KOPT-K1 (cell line): ENCODE measurements around the gene ITPKB.

Experiments
- H3K27ac ChIP-seq: fragments of 200-600 bp; sonication (generic); 2 replicates; pipeline ENCODE4 v1.5.1; 2016; ENCODE audit warnings: antibody characterized with exemption, mild to moderate bottlenecking, low read depth, low read length; ENCODE audit not compliant: poor library complexity, severe bottlenecking
- H3K36me3 ChIP-seq: fragments of 200-600 bp; sonication (generic); 2 replicates; pipeline ENCODE4 v1.5.1; 2017; ENCODE audit warnings: antibody characterized with exemption, mild to moderate bottlenecking, low read length, moderate library complexity; ENCODE audit not compliant: insufficient read depth
- H3K9me3 ChIP-seq: fragments of 200-600 bp; sonication (generic); 2 replicates; pipeline ENCODE4 v1.5.1; 2017; ENCODE audit warnings: antibody characterized with exemption, low read length, mild to moderate bottlenecking; ENCODE audit not compliant: insufficient read depth, poor library complexity, severe bottlenecking

ITPKB gene

DNA sequence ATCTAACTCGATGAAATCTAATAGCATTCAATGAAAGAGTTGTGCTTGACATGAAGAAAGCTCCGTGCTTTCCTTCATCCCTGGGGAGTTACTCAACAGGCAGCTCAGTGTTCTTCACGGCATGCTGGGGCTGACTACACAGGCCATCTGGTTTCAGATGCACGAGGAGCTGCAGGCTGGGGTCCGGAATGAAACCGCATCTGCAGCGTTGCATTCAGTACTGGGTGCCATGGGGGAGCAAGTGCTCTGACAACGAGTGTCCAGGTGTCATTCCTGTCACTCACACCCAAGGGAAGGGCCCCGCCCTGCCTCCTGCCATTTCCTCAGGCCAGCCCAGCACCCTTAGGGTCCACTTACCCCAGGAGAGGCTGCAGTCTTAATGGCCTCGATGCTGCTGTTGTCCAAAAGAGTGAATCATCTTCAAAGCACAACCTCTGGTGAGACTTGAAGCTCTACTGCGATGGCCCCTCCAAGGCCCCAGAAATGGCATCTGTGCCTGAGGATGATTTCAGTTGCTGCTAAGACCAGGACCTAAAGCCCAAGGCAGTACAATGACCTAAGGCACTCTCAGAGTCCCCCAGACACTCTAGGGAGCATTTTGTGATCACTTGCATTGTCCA, 129.1 kb downstream of the ITPKB start:
- Histone ChIP-seq H3K9me3 (no peaks in the 10 kb centered on the region), H3K36me3 (no peaks in the 10 kb centered on the region), H3K27ac (no peak overlapping the region)

DNA sequence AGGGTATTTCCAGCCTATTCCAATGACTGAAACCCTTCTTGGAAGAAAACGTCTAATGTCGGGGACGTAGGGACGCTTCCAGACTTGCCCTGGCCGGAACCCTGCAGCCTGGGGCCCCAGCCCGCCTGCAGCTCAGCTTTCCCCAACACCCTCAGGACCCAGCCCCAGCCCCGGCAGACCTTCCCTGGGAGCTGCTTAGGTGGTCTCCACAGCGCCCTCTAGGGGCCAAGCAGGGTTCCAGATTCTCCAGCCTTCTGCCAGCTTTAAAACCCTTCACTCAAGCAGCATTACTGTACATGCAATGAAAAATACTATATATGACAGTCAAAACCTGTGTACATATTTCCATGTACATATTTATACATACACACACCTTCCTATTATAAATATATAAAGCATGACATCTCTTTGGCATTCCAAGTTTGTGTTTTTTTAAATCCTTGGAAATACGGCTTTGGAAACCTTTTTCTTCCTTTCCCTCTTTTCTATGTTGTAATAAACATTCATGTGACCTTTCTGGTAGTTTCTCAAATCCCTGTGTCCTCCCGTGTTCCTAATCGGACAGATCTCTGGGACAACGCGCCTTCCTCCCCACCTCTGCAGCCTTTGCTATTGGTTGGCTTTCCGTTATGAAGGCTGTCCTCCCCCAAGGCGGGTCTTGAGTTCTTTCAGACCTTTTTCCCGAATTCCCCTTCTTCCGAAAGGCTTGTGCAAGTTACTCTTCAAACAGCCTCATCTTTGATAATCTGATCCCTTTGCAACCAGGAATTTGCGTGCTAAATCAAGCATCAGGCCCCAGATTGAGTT, 130.2 kb downstream of the ITPKB start:
- H3K9me3 ChIP-seq = no peaks in the 10 kb centered on the region
- no peak overlapping the region for H3K27ac ChIP-seq
- H3K36me3 ChIP-seq = no peaks in the 10 kb centered on the region

- no peak overlapping the region for H3K27ac ChIP-seq
Measured at GRCh38 chr1:226607821-226608220, 131.3 kb downstream of the ITPKB start.

DNA sequence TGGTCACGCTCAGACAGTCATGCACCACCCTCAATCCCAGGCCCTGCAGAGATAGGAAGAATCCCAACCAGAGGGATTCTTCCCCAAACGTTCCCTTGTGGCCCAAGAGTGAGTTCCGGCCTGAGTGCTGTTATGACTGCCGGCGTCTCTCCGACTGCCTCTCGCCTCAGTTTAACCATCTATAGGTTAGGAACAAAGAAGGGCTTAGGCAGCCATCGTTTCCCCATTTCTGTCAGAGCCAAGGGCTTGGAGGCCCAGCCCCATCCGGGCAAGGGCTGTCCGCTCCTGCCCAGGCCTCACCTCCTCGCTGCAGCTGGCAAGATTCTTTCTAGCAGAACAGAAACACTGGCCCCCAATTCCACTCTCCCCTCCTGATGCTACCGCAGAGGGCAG, 131.8 kb downstream of the ITPKB start:
- no peaks in the 10 kb centered on the region for H3K9me3 ChIP-seq
- H3K36me3 ChIP-seq = no peaks in the 10 kb centered on the region
- H3K27ac ChIP-seq = no peak overlapping the region

More at GRCh38 chr1:226607821-226608220, 131.3 kb downstream of the ITPKB start:
- H3K9me3 ChIP-seq = no peaks in the 10 kb centered on the region
- no peaks in the 10 kb centered on the region for H3K36me3 ChIP-seq

DNA sequence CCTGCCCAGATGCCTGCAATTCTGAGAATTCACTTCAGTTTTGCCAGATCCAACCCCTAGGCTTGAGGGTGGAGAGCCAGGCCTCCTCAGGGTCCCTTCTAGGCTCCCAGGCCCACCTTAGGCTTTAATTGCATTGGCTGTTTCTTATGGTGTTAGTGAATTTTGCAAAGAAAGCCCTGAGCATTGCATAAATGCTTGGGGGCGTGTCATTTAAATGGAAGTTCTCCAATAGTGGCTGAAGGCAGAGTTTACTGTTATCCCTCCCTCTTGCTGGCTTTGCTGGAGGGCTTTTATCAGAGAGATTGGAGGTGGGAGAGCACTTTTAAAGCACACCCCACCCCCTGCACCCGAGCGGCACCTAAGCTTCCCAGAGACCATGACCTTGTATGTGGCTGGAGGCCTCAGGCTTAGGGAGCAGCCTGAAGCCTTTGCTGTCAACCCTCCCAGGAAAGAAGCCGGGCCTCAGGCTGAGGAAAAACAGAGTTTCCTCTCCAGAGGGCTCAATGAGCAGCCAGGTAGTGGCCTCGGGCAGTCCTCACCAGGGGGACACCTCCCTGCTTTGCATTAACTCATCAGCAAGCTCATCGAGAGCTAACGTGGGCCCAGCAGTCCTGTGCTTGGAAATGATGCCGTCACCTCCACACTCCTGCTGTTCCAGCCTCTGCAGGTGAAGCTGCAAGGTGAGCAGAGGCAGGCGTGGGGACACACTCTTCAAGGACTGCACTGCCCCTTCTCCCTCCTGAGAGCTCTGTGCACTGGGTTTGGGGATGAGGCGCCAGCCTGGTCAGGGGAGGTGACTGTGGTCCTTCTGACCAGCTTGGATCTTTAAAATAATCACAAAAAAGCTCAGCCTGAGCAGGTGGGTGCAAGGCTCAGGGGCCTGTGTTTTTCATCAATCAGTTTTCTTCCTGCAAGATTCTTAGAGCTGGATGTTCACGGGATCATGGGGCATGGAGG, 132.5 kb downstream of the ITPKB start:
- no peaks in the 10 kb centered on the region for H3K36me3 ChIP-seq
- no peak overlapping the region for H3K27ac ChIP-seq
- H3K9me3 ChIP-seq = no peaks in the 10 kb centered on the region

DNA sequence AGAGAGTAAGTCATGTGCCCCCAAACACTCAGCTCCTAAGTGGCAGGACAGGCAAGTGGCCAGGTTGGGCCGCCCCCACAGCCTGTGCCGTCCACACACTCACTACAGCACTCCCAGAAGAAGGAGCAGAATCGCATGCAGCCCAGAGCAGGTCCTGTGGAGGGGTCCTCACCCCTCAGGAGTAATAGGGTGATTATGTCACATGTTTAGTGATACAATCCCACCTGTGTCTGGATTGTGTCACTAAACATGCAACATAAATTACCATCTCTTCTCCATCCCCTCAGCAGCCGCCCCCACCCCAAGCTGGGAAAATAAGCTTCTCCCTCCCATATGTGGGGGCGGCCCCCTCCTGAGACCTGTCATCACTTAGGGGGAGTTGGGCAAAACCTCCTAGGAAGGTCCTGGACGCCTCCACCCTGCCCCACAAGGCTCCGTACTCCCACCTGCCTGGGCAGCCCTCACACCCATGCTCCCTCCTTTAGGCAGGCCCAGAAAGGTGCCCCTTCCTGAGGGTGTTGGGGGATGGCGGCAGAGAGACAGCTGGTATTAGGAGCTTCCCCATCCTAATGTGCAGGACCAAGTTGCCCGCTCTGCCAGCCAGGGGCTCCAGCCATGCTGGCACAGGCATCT, 133.6 kb downstream of the ITPKB start:
- Histone ChIP-seq H3K9me3 (no peaks in the 10 kb centered on the region), H3K27ac (no peak overlapping the region)

DNA sequence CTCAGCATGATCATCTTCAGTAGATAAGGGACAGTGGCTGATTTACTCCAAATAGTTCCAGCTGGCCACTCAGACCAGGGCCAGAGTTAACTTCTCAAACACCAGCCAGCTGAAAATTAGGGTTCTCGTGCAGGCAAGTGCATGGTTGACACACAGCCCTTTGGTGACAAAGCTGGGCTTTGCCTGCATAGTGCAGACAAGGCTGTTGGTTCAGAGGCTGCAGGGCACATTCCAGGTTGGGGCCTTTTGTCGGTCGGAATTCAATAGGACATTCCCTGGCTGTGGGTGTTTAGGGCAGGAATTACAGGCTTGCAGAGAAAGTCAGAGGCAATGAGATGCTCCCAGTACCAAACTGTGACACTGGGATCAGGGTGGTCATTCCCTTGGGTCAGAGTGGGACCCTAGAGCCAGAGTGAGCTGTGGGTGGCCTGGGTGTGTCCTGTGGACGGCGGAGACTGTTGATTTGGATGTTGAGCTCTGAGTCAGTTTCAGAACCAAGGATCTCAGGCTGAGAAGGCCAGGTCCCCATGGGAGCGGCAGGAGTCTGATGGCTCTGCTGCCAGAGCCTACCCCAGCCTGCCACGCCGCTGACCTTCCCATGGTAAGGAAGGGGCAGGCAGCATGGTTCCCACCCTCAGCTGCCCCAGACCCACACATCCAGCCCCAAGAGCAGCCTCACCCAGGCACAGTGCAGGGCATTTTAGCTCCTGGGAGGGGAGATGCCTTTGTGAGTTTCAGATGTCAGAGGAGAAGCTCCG, 134.3 kb downstream of the ITPKB start:
- no peak overlapping the region for H3K27ac ChIP-seq
- no peaks in the 10 kb centered on the region for H3K9me3 ChIP-seq
- no peaks in the 10 kb centered on the region for H3K36me3 ChIP-seq

More for the DNA sequence above, 133.6 kb downstream of the ITPKB start:
- H3K36me3 ChIP-seq = no peaks in the 10 kb centered on the region

GRCh38 chr1:226603858-226604559, 135.1 kb downstream of the ITPKB start:
- no peaks in the 10 kb centered on the region for H3K9me3 ChIP-seq
- no peak overlapping the region for H3K27ac ChIP-seq
- H3K36me3 ChIP-seq = no peaks in the 10 kb centered on the region

- Histone ChIP-seq H3K36me3 (no peaks in the 10 kb centered on the region), H3K9me3 (no peaks in the 10 kb centered on the region), H3K27ac (no peak overlapping the region)
Measured at GRCh38 chr1:226603022-226603857, 135.8 kb downstream of the ITPKB start.

DNA sequence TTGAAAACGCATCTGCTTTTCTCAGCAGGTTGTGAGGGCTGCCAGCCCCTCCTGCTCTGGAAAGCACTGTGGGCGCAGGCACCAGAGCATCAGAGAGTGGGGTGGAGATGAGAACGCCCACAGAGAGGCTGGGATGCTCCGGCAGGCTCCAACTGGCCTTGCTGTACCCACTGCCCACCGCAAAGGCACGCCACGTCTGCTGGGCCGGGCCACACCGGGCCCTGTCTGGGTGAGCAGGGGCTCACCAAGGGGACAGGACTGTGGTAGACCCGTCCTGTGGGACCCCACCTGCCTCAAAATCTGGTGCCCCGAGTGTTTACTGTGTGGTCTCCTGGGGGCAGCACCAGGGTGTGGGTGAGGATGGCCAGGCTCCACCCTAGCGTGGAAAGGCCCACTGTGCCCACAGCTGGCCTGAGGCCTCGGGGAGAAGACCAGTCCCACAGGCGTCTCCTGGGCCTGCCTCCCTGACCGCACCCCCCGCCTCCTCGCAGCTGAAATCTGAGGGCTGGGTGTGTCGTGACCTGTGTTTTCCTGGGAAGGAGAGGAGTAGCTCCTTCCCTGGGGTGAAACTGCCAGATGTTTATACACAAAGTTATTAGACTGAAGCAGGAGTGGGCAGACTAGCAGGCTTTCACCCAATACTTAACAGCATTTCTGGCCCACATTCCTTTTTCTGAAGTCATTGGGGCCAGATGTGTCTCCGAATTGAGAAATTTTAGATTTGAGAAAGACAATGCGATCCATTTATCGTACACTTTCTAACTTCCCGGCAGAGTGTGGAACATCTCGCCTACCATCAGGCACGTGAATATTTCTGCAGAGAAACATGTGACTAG, 136.7 kb downstream of the ITPKB start:
- H3K9me3 ChIP-seq = no peaks in the 10 kb centered on the region
- no peaks in the 10 kb centered on the region for H3K36me3 ChIP-seq
- no peak overlapping the region for H3K27ac ChIP-seq

- no peaks in the 10 kb centered on the region for H3K9me3 ChIP-seq
- no peak overlapping the region for H3K27ac ChIP-seq
- no peaks in the 10 kb centered on the region for H3K36me3 ChIP-seq
Measured at GRCh38 chr1:226601456-226601855, 137.6 kb downstream of the ITPKB start.

- Histone ChIP-seq H3K9me3 (no peaks in the 10 kb centered on the region), H3K36me3 (no peaks in the 10 kb centered on the region), H3K27ac (no peak overlapping the region)
Measured at GRCh38 chr1:226600254-226600653, 138.8 kb downstream of the ITPKB start.
